ENCODE results near the gene UBALD2.
A peak's percentile ranks its signal among the peaks of the same experiment; 100 is the strongest.
"Not testable (repeated sequence)": the region's sequence is repeated elsewhere in the genome, so short reads cannot be mapped to it uniquely, and the experiment has no call there.

UBALD2 gene

GRCh38 chr17:76238847-76239537 lies 26.2 kb upstream of the UBALD2 start:
- H3K27ac Mint-ChIP-seq = peak overlapping the region; percentile 18 to 61
- no peak for DNase-seq
- peaks cover 21 to 29% of the 10 kb centered on the region in 2 donors for H3K4me1 Mint-ChIP-seq (ENCODE audit: low read depth in 2 of 2)
- no peaks in the 10 kb centered on the region for H3K27me3 Mint-ChIP-seq
- ATAC-seq (replicated peaks) = no peak
- H3K36me3 Mint-ChIP-seq (ENCODE audit: insufficient read depth) = peaks cover 13% of the 10 kb centered on the region
- H3K4me3 Mint-ChIP-seq = peak overlapping the region; percentile 71 to 83
- no peaks in the 10 kb centered on the region for H3K9me3 Mint-ChIP-seq

- Mint-ChIP-seq H3K9me3 (no peaks in the 10 kb centered on the region), H3K4me1 (ENCODE audit: low read depth in 2 of 2) (peaks cover 15 to 22% of the 10 kb centered on the region in 2 donors), H3K4me3 (peak overlapping the region; percentile 71 to 83), H3K27me3 (no peaks in the 10 kb centered on the region), H3K36me3 (ENCODE audit: insufficient read depth) (peaks cover 16% of the 10 kb centered on the region), H3K27ac (peak overlapping the region; percentile 18 to 61)
- DNase-seq = no peak
- no peak for ATAC-seq (replicated peaks)
Measured at GRCh38 chr17:76239538-76240274, 25.4 kb upstream of the UBALD2 start.

GRCh38 chr17:76240461-76241203 lies 24.5 kb upstream of the UBALD2 start, which contains the start of gene RNF157:
Gene RNF157, minus strand, starts transcription at chr17:76240493. Its CDS starts 253 bp downstream, at chr17:76240240.
- Mint-ChIP-seq H3K27me3 (no peaks in the 10 kb centered on the region), H3K4me3 (peak within 1 kb of the TSS; percentile 90 to 91), H3K36me3 (ENCODE audit: insufficient read depth) (peaks cover 14% of the 10 kb centered on the region), H3K27ac (peak within 1 kb of the TSS; percentile 83 to 85), H3K9me3 (no peaks in the 10 kb centered on the region), H3K4me1 (ENCODE audit: low read depth in 2 of 2) (peaks cover 13 to 20% of the 10 kb centered on the region in 2 donors)
- DNase-seq (peak; percentile 46 to 64 (median 56)), ATAC-seq (replicated peaks) (peak; percentile 89)

GRCh38 chr17:76241204-76241538 lies 24.0 kb upstream of the UBALD2 start:
- Mint-ChIP-seq H3K36me3 (ENCODE audit: insufficient read depth) (peaks cover 14% of the 10 kb centered on the region), H3K9me3 (no peaks in the 10 kb centered on the region), H3K27ac (peak overlapping the region; percentile 83 to 85), H3K4me3 (peak overlapping the region; percentile 90 to 91), H3K27me3 (no peaks in the 10 kb centered on the region), H3K4me1 (ENCODE audit: low read depth in 2 of 2) (peaks cover 16 to 25% of the 10 kb centered on the region in 2 donors)
- DNase-seq = no peak
- ATAC-seq (replicated peaks) = no peak

GRCh38 chr17:76241691-76242255 lies 23.4 kb upstream of the UBALD2 start:
- peaks cover 21 to 30% of the 10 kb centered on the region in 2 donors for H3K4me1 Mint-ChIP-seq (ENCODE audit: low read depth in 2 of 2)
- DNase-seq (no peak), ATAC-seq (replicated peaks) (no peak)
- H3K27ac Mint-ChIP-seq = peak overlapping the region; percentile 83 to 85
- no peaks in the 10 kb centered on the region for H3K27me3 Mint-ChIP-seq
- H3K9me3 Mint-ChIP-seq = no peaks in the 10 kb centered on the region
- H3K36me3 Mint-ChIP-seq (ENCODE audit: insufficient read depth) = peaks cover 14% of the 10 kb centered on the region
- H3K4me3 Mint-ChIP-seq = peak overlapping the region; percentile 90 to 91

GRCh38 chr17:76243826-76244679 lies 21.1 kb upstream of the UBALD2 start:
- Mint-ChIP-seq H3K9me3 (no peaks in the 10 kb centered on the region), H3K27ac (no peak overlapping the region)

GRCh38 chr17:76244721-76245120 lies 20.4 kb upstream of the UBALD2 start:
- not testable (repeated sequence) for H3K4me3 Mint-ChIP-seq; H3K9me3 Mint-ChIP-seq; H3K27ac Mint-ChIP-seq; ATAC-seq (replicated peaks); DNase-seq; H3K27me3 Mint-ChIP-seq
- H3K4me1 Mint-ChIP-seq (ENCODE audit: low read depth in 2 of 2) = peaks cover 18 to 20% of the 10 kb centered on the region in 2 donors
- peaks cover 14% of the 10 kb centered on the region for H3K36me3 Mint-ChIP-seq (ENCODE audit: insufficient read depth)

More at GRCh38 chr17:76243826-76244679, 21.1 kb upstream of the UBALD2 start:
- Mint-ChIP-seq H3K4me3 (no peak overlapping the region), H3K27me3 (no peaks in the 10 kb centered on the region), H3K36me3 (ENCODE audit: insufficient read depth) (peaks cover 14% of the 10 kb centered on the region), H3K4me1 (ENCODE audit: low read depth in 2 of 2) (peaks cover 20 to 23% of the 10 kb centered on the region in 2 donors)
- DNase-seq = no peak
- no peak for ATAC-seq (replicated peaks)

- Mint-ChIP-seq H3K27ac (peak overlapping the region in 1 of 2 donors; percentile 83), H3K4me3 (peak overlapping the region; percentile 53 to 67), H3K9me3 (no peaks in the 10 kb centered on the region), H3K27me3 (no peaks in the 10 kb centered on the region), H3K36me3 (ENCODE audit: insufficient read depth) (peaks cover 14% of the 10 kb centered on the region), H3K4me1 (ENCODE audit: low read depth in 2 of 2) (peaks cover 14% of the 10 kb centered on the region in 2 donors)
- ATAC-seq (replicated peaks) = peak; percentile 86
- DNase-seq = no peak
Measured at GRCh38 chr17:76246080-76247066, 18.8 kb upstream of the UBALD2 start.

- DNase-seq = no peak
- no peak for ATAC-seq (replicated peaks)
- Mint-ChIP-seq H3K9me3 (no peaks in the 10 kb centered on the region), H3K4me3 (no peak overlapping the region), H3K27ac (no peak overlapping the region), H3K27me3 (no peaks in the 10 kb centered on the region), H3K36me3 (ENCODE audit: insufficient read depth) (peaks cover 7% of the 10 kb centered on the region), H3K4me1 (ENCODE audit: low read depth in 2 of 2) (peaks cover 20 to 21% of the 10 kb centered on the region in 2 donors)
Measured at GRCh38 chr17:76247304-76247703, 17.8 kb upstream of the UBALD2 start.

GRCh38 chr17:76248013-76248782 lies 16.9 kb upstream of the UBALD2 start:
- peaks cover 9% of the 10 kb centered on the region for H3K36me3 Mint-ChIP-seq (ENCODE audit: insufficient read depth)
- no peaks in the 10 kb centered on the region for H3K9me3 Mint-ChIP-seq
- peaks cover 26 to 28% of the 10 kb centered on the region in 2 donors for H3K4me1 Mint-ChIP-seq (ENCODE audit: low read depth in 2 of 2)
- no peak for DNase-seq
- no peak for ATAC-seq (replicated peaks)
- no peaks in the 10 kb centered on the region for H3K27me3 Mint-ChIP-seq
- H3K4me3 Mint-ChIP-seq = no peak overlapping the region
- H3K27ac Mint-ChIP-seq = peak overlapping the region in 1 of 2 donors; percentile 41

GRCh38 chr17:76250141-76250540 lies 15.0 kb upstream of the UBALD2 start:
- no peaks in the 10 kb centered on the region for H3K9me3 Mint-ChIP-seq
- peaks cover 26 to 28% of the 10 kb centered on the region in 2 donors for H3K4me1 Mint-ChIP-seq (ENCODE audit: low read depth in 2 of 2)
- DNase-seq (no peak), ATAC-seq (replicated peaks) (no peak)
- no peaks in the 10 kb centered on the region for H3K27me3 Mint-ChIP-seq
- H3K36me3 Mint-ChIP-seq (ENCODE audit: insufficient read depth) = peaks cover 6% of the 10 kb centered on the region
- no peak overlapping the region for H3K4me3 Mint-ChIP-seq
- H3K27ac Mint-ChIP-seq = no peak overlapping the region
